ENCODE data around the gene NCAN.

NCAN gene

DNA sequence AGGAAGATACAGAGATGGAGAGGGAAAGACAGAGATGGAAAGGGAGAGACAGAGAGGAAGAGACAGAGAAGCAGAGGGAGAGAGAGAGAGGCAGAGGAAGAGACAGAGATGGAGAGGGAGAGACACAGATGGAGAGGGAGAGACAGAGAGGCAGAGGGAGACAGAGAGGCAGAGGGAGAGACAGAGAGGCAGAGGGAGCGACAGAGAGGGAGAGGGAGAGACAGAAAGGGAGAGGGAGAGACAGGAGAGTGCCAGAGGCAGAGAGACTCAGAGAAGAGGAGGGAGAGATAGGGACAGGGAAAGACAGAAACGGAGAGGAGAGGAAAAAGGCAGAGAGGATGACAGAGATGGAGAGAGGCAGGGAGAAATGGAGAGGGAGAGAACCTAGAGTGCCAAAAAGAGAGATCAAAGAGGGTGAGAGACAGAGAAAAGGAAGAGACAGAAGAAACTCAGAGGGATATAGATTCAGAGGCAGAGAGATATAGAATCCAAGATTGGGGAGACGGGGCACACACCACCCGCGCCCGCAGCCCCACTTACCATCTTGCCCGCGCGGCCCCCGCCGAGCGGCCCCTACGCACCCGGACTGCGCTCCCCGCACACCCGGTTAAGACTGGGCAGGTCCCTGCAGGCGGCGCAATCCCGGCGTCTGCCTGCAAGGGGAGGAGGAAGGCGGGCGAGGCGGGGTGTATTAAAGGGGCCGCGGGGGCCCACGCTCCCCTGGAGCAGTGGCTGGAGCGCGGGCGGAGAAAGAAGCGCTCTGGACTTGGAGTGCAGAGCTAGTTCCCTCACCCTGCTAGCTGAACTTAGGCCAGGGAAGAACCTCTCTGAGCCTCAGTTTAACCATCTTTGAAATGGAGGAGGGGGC lies 50.7 kb downstream of the NCAN start:
- DNase-seq = no peak

DNA sequence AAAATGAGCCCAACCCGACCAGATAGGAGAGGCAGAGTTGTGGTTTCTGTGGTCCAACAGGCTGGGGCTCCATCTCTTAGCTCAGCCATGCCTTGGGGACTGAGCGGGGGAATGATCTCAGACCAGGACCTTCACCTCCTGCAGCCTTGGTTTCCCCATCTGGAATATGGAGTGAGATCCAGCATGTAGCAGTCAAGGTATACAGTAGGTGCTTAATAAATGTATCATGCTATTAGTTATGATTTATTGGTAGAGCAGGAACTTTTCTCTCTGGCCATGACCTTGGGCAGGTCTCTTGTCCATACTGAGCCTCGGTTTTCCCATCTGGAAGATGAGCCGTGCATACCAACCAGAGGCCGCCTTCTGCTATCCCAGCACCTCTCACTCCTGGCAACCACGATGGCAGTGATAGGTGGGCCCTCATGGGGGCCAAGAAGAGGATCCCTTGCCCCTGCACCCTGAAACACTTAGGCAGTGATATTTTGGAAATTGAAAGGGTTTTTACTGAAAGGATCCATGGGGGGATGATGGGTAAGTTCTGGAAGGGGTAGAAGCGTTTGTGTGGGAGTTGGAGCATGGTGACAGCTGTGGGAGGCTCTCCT lies 52.2 kb downstream of the NCAN start:
- DNase-seq = no peak

DNA sequence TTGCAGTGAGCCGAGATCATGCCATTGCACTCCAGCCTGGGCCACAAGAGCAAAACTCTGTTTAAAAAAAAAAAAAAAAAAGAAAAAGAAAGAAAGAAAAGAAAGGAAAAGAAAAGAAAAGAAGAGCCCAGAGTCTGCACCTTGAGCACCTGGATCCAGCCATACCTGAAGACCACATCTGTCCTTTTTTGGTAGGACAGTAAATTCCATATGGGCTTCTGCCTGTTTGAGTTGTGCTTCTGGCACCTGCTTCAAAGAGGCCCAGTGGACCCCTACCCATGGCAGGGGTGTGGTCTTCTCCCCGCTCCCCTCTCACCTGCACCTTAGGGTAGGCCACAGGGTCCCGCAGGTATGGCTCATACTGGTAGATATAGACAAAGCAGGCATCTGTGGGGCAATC lies 55.5 kb downstream of the NCAN start:
- no peak for DNase-seq

DNA sequence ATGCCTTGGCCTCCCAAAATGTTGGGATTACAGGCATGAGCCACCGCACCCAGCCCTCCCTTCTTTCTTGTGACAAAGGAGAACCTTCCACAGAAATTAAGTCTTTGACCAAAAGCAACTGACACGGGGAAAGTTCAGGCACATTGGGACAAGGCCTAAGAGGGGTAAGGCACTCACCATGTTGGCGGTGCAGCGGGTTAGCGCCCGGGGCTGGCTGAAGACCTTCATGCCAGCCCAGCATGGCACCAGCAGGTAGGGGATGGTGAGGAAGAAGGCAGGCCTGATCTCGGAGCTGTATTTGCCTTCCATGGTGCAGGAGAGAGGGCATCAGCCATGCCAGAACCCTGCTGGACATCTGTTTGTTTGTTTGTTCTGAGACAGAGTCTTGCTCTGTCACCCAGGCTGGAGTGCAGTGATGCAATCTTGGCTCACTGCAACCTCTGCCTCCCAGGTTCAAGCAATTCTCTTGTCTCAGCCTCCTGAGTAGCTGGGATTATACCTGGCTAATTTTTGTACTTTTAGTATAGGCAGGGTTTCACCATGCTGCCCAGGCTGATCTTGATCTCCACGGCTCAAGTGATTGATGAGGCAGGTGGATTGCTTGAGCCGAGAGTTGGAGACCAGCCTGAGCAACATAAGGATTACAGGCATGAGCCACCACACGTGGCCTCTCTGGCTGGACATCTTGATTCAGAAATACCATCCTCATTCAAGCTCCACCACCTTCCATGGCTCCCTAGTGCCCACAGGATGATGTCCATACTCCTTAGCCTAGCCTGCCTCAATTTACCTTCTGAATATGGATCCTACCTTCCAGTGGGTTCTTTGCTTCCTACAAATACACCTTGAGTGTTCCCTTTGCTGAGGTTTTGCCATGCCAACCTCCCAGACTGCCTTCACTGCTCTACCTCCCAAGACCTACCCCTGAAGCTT lies 57.0 kb downstream of the NCAN start:
- no peak for DNase-seq

DNA sequence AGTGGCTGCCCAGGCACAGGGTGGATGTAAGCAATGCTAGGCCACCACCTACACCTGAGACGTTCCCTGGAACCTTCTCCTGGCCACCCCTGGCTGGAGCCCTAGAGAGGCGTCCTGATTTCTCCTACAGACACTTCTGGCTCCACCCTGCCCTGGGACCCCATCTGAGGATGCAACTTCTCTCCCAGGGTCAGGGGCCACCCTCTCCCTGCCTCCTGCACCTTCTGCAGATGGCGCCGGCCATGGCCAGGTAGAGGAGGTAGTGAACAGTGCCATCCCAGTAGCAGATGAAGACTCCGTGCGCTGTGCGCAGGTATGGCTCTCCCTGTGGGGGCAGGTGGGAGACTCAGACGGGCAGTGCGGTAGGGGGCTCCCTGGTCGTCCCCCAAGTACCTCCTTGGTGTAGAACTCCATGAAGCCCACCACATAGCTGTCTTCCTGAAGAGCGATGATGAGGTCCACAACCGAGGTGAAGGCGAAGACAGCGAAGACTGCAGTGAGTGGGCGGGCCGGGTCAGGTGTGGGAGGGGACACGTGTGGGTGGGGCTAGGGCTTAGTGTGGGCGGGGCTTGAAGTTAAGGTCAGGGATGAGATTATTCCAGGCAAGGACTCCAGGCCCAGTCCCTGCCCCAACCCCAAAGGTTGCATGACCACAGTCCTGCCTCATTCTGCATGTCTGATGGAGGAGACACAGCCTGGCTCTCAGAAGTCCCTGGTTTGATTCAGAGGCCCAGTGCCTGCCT lies 58.4 kb downstream of the NCAN start:
- no peak for DNase-seq

DNA sequence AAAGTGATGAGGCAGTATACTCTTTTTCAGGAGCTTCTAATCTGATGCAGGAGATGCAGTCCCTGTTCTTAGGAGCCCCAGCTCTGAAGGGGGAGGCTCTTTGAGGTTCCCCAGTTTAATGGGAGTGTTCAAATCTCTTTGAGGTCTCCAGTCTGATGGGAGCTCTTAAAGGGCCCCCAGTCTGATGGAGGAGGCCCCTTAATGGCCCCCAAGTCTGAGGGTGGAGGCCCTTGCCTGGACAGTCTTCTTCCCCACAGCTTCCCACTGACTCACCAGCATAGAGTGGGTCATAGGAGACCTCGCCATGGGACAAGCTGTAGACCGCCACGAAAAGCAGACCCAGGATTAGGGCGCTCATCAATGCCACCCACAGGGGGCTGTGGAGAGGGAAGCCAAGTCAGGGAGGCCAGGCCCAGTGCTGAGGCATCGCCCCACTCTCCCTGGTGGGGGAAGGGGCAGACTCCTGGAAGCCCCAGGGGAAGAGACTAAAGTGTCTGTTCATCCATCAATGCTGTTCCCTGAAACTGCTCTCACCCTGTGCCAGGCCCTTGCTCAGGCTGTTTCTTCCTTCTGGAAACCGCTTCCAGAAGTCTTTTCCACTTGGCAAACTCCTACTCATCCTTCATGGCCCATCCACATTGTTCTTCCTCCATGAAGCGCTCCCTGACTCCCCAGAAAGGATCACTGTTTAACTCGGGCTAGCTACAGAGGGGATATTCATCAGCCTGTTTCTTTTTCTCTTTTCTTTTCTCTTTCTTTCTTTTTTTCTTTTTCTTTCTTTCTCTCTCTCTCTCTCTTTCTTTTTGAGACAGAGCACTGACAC lies 59.2 kb downstream of the NCAN start:
- DNase-seq = no peak

DNA sequence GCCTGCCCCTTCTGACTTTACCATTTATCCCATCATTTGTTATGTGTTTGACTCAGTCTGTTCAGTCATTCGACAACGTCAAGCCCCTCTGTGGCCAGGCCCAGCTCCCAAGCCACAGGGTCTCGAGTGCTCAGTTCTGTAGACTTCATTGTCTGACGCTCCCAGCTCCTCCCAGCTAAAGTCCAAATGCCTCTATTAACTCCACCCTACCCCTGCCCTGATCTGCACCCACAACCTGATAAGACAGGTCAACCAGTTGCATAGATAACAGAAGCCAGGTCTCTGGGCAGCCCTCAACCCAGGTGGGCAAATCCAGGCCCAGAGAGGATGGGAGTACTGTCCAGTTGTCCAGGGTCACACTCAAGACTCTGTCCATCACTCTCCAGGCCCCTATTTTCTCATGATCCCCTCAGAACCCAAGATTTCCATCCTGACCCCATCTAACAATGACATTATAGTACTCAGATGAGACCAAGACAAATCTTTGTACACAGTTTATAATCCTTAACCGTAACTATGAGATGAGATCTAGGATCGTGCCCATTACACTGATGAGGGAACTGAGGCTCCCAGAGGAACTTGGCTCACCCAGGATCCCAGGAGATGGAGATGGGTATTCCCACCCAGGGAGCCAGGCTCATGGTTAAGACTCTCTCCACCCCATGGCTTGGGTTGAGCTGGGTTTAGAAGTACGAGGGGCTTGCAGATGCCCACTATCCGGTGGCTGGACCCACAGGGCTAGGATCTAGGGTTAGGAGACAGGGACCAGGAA lies 60.3 kb downstream of the NCAN start:
- DNase-seq = no peak

DNA sequence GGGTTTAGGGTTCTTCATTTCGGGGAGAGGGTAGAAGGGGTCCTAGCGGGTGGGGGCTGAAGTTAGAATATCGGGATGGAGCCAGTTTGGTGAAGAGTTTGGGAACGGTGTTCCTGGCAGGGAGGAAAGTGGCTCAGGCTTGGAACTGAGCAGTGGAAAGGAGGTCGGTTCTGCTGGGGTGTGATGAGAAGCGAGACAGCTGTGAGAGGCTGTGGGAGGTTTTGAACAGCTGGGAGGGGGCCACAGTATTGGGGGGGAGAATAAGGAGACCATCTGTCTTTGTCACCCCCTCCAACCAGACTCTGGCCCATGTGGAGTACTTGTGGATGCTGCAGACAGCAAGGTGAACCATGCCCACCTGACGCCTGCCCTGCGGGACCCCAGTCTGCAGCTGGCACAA lies 62.4 kb downstream of the NCAN start:
- DNase-seq = no peak

DNA sequence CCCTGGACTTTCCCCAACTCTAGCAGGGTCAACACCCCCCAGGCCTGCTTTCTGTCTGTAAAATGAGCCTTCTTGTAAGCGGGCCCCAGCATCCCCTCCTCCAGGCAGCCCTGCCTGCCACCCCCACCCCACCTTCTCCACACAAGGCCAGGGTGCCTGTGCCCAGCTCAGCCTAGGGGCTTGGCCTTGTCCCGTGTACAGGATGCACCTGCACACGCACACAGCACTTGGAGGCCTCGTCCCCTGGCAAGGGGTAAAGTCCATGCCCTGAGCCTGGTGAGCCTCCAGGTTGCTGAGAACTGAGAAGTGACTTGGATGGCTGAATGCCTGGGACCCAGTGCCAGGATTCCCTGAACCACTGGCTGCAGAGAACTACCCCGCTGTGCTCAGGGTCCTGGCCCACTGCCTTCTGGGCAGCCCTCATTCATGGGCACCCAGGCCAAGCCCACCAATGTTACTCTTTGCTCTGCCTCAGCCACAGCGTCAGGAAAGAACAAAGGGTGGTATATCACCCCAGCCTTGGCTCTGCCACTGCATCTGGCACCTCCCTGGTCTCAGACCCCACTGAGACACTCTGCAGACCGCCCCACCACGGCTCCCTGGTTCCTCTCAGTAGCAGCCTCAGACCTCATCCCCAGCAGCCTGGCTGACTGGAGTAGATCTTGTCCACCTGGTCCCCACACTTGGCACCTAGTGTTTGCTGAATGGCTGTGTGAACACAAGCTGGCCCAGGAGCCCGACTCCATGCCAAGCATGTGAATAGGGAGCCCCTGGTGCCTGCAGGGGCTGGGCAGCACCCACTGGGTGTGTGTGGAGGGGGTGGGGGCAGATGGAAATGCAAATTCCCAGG lies 63.2 kb downstream of the NCAN start:
- DNase-seq = no peak

DNA sequence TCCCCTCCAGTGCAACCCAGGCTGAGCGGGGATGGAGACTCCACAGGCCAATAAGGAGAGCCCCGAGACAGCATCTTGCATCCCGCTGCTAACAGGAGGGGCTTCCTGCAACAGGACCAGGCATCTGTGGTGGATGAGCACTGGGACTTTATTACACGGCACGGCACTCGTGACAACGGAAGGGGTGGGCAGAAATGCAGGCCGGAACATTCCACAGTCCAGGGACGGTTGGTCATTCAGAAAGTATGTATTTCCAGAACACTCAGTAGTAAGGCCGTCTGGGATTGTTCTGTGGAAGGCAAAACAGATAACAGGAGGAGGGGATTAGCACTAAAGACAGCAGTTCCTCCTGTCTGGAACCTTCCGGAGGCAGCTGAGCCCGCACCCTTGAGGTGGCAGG lies 64.6 kb downstream of the NCAN start:
- DNase-seq = no peak

DNA sequence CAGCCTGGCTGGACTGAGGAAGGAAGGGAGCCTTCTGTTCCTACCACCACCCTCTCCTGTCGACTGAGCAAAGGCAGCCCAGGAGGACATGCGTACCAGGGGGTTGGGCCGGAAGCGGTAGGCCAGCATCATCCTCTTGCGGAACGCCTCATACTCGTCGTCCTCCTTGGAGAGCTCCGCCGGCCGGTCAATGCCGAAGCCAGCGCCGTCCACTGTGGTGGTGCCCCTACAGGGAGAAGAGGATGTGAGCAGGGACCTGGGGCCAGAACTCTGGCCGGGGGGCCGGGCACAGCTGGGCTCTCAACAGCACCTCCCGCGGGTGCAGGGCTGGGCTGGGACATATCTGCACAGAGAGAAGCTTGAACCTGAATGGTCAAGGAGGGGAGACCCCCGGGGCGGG lies 65.1 kb downstream of the NCAN start:
- no peak for DNase-seq

DNA sequence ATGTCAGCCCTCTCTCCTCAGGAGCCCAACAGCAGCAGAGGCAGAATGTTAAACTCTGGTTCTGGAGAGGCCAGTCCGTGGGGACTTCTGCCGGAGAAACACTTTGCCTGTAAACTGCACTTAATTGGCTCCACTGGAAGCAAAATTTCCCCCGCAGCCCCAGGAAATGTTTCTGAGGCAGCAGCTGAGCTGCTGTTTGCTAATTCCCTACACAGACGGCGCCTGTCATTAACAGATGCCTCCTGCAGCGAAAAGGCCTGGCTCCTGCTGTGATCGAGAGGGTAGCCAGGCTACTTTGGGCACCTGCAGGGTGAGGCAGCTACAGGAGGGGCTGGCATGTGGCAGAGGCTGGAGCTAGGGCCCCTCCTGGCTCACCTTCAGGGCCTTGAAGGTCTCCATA lies 66.6 kb downstream of the NCAN start:
- DNase-seq = no peak

DNA sequence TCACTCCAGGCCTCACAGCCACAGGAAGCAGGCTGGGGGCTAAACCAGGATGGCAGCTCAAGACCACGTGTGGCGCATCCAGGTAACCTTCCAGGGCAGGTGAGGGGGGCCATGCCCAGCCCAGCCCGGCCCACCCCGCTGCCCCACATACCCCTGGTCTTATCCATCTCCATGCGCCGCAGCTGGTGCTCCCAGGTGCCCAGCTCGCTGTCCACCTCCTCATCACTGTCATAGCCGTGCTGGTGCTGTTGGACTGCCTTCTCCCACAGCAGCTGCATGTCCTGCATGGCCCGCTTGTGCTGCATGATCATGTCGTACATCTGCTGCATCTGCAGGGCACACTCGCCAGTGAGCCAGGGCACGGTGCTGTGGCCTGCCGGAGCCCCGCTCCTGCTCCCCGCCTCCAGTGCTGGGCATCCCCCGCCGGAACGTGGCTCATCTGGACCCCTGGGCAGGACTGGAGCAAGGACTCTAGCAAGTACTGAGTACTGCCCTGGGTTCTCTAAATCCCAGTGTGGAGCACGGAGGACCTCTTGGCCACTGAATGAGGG lies 67.4 kb downstream of the NCAN start:
- DNase-seq = no peak

DNA sequence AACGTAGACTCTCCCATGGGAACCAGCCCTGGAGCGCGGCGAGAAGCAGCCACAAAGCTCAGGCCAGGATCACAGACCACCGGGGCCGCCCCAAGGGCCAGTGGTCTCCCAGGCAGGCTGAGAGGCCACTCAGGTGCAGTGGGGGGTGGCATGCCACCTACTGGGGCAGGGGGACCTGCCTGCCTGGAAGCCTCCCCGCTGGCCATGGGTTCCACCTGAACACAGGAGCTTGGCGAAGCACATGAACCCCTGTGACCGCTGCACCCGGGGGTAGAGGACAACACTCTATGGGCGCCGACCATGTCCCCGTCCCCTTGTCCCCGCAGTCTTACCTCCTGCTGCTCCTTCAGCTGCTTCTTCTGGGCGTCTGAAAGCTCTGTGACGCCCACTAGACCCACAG lies 68.1 kb downstream of the NCAN start:
- no peak for DNase-seq

DNA sequence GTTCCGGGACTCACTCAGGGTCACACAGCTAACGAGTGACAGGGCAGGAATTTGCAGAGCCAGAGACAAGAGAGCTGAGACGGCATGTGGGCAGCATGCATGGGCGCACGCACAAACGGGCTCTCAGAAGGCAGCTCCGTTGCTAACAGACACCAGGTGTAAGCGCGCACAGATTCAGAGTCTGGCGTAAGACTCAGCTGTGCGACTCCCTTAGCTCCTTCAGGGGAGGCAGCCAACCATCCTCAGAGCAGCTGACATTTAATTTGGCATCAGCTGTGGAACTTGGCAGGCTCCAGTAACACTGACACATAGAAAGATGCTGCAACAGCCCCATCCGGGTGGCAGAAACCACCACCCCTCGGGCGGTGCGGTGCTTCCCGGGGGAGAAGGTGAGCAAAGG lies 68.8 kb downstream of the NCAN start:
- no peak for DNase-seq

DNA sequence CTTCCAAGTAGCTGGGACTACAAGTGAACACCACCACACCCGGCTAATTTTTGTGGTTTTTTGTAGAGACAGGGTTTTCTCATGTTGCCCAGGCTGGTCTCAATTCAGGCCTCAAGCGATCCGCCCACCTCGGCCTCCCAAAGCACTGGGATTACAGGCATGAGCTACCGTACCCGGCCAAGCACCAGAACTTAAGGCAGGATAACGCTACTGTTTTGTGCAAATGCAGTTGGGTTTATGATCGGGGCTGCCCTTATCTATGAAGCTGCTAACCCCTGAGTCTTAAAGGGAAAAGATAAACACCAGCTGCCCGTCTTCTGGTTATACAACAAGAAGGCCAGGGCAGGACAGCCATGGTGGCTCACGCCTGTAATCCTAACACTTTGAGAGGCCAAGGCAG lies 73.9 kb downstream of the NCAN start:
- no peak for DNase-seq

DNA sequence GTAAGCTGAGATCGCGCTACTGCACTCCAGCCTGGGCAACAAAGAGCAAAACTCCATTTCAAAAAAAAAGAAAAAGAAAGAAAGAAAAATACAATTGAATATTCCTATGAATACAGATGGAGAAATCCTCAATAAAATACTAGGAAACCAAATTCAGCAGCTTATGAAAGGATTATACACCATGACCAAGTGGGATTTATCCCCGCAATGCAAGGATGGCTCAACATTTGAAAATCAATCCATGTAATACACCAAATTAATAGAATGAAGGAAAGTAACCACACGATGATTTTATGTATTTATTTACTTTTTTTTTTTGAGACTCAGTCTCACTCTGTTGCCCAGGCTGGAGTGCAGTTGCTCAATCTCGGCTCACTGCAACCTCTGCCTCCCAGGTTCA lies 80.8 kb downstream of the NCAN start:
- no peak for DNase-seq

DNA sequence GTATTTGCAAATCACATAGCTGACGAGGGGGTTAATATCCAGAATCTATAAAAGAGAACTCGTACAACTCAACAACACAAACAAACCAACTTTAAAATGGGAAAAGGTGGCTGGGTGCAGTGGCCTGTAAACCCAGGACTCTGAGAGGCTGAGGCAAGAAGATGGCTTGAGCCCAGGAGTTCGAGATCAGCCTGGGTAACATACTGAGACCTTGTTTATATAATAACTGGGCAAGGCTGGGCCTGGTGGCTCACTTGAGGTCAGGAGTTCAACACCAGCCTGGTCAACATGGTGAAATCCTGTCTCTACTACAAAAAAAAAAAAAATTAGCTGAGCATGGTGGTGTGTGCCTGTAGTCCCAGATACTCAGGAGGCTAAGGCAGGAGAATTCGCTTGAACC lies 83.2 kb downstream of the NCAN start:
- DNase-seq = no peak

DNA sequence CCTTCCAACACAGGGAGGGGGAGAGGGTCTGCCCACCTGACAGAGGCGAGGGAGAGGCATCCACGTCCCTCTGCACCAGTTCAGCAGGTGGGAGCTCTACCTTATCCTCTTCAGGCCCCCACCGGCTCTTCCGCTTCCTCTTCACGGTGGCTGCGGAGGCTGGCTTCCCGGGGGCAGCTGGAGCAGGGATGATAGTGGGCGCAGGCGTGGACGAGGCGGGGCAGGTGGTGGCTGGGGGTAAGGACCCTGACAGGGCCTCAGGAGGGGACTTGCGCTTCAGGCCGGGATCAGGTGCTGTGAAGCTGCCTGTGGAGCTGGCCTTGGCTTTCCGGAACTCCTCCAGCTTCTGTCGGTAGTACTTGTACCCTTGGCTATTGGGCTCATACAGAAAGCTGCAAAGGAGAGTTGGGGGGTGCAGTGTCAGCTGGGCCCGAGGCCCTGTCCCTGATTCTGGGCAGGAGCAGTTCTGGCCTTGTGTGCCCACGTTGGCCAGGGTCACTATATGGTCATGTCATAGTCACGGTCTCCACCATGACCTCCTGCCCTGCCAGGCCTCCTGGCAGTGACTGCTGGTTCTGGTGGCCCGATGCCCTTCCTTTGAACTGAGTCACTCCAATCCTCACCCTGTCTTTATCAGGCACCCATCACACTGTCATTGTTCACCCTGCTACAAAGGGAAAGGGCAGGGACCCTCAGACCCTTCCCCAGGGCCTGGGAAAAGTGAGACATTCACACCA lies 85.4 kb downstream of the NCAN start:
- DNase-seq = no peak
